ENCODE results near the gene COLQ.

- no peak for TF ChIP-seq CTCF (IDR thresholded peaks at IDR 0.05)
- TF ChIP-seq POLR2A (IDR thresholded peaks at IDR 0.05), result no peak
Observed at GRCh38 chr3:15490158-15490557, 31.3 kb downstream of the COLQ start.

Data from body of pancreas (tissue), 4 donors.